Activated T-cell treated with anti-CD3 and anti-CD28 coated beads for 1 hour (primary cell): ENCODE measurements around the gene COG2.
"Not testable (repeated sequence)": the region's sequence is repeated elsewhere in the genome, so short reads cannot be mapped to it uniquely, and the experiment has no call there.

ENCODE experiments used
- DNase-seq: peaks from one replicate; pipeline ENCODE4 v3.0.0-alpha.2; 2020; ENCODE audit warnings: low read depth

Gene COG2

GRCh38 chr1:230627767-230628166, 14.5 kb upstream of the COG2 start:
- no peak for DNase-seq

GRCh38 chr1:230629511-230629910, 12.8 kb upstream of the COG2 start:
- no peak for DNase-seq

- DNase-seq = no peak
These were observed 10.8 kb upstream of the COG2 start for GRCh38 chr1:230631477-230631876.

GRCh38 chr1:230632273-230632873, 9.9 kb upstream of the COG2 start:
- DNase-seq = no peak

- DNase-seq = no peak
These were observed 8.8 kb upstream of the COG2 start for GRCh38 chr1:230633469-230633868.

GRCh38 chr1:230634384-230634783, 7.9 kb upstream of the COG2 start:
- no peak for DNase-seq

- no peak for DNase-seq
These were observed 5.6 kb upstream of the COG2 start for GRCh38 chr1:230636575-230637148.

- DNase-seq = no peak
These were observed 2.5 kb upstream of the COG2 start for GRCh38 chr1:230639714-230640209.

- DNase-seq = no peak
These were observed 935 bp upstream of the COG2 start for GRCh38 chr1:230641346-230641745.

- peak; percentile 2 for DNase-seq
These were observed 400 bp upstream of the COG2 start for GRCh38 chr1:230641900-230642262.

- no peak for DNase-seq
These were observed 1.6 kb downstream of the COG2 start for GRCh38 chr1:230643908-230644307.

- no peak for DNase-seq
These were observed 4.5 kb downstream of the COG2 start for GRCh38 chr1:230646710-230647302.

GRCh38 chr1:230647321-230647720, 5.0 kb downstream of the COG2 start:
- no peak for DNase-seq

- DNase-seq = no peak
These were observed 5.8 kb downstream of the COG2 start for GRCh38 chr1:230648114-230648513.

- DNase-seq = no peak
These were observed 8.0 kb downstream of the COG2 start for GRCh38 chr1:230650300-230650699.

- DNase-seq = no peak
These were observed 9.0 kb downstream of the COG2 start for GRCh38 chr1:230651235-230651634.

- not testable (repeated sequence) for DNase-seq
These were observed 14.4 kb downstream of the COG2 start for GRCh38 chr1:230656719-230657118.

GRCh38 chr1:230658103-230658502, 15.8 kb downstream of the COG2 start:
- DNase-seq = not testable (repeated sequence)

- DNase-seq = no peak
These were observed 16.4 kb downstream of the COG2 start for GRCh38 chr1:230658691-230659090.

- no peak for DNase-seq
These were observed 19.7 kb downstream of the COG2 start for GRCh38 chr1:230661976-230662375.

- DNase-seq = no peak
These were observed 25.9 kb downstream of the COG2 start for GRCh38 chr1:230668227-230668626.

- DNase-seq = no peak
These were observed 27.3 kb downstream of the COG2 start for GRCh38 chr1:230669543-230669942.

GRCh38 chr1:230674581-230674980, 32.3 kb downstream of the COG2 start:
- no peak for DNase-seq

- no peak for DNase-seq
These were observed 34.9 kb downstream of the COG2 start for GRCh38 chr1:230677200-230677599.
